Measurements from ENCODE around the gene RBM12. TPM values are rescaled to one million over a fixed set of nuclear protein-coding genes. Genes with fewer than 3 reads are reported as not detected.

RBM12 gene
- total and polyA plus RNA-seq, 4 donors: 50.2 to 73.9 (median 66.1) TPM

GRCh38 chr20:35643045-35643444 is 21.7 kb downstream of the RBM12 start:
- no peak overlapping the region for H3K27ac ChIP-seq (ENCODE audit: low read depth, low read length)
- no peaks in the 10 kb centered on the region for H3K4me1 ChIP-seq (ENCODE audit: control insufficient read depth, insufficient read depth, low read length)
- no peaks in the 10 kb centered on the region for H3K9me3 ChIP-seq (ENCODE audit: control insufficient read depth, insufficient read depth, low read length)
- 100% methylated on average over 1 of the region's 7 CpGs for WGBS (ENCODE audit: insufficient coverage)
- no peaks in the 10 kb centered on the region for H3K36me3 ChIP-seq (ENCODE audit: control insufficient read depth, insufficient read depth, low read length)
- H3K27me3 ChIP-seq (ENCODE audit: control insufficient read depth, insufficient read depth, low read length): no peaks in the 10 kb centered on the region
- H3K4me3 ChIP-seq (ENCODE audit: low read depth, low read length): no peak overlapping the region
- no peak for DNase-seq (ENCODE audit: low read depth in 4 of 6, low spot score in 6 of 6)

- no peak for DNase-seq (ENCODE audit: low read depth in 4 of 6, low spot score in 6 of 6)
- Histone ChIP-seq H3K9me3 (ENCODE audit: control insufficient read depth, insufficient read depth, low read length) (no peaks in the 10 kb centered on the region), H3K27me3 (ENCODE audit: control insufficient read depth, insufficient read depth, low read length) (no peaks in the 10 kb centered on the region), H3K27ac (ENCODE audit: low read depth, low read length) (no peak overlapping the region), H3K4me1 (ENCODE audit: control insufficient read depth, insufficient read depth, low read length) (no peaks in the 10 kb centered on the region), H3K36me3 (ENCODE audit: control insufficient read depth, insufficient read depth, low read length) (no peaks in the 10 kb centered on the region), H3K4me3 (ENCODE audit: low read depth, low read length) (no peak overlapping the region)
- 93% methylated on average over 4 of the region's 4 CpGs for WGBS (ENCODE audit: insufficient coverage)
Measured at GRCh38 chr20:35641743-35642142, 23.0 kb downstream of the RBM12 start.

- no peaks in the 10 kb centered on the region for H3K9me3 ChIP-seq (ENCODE audit: control insufficient read depth, insufficient read depth, low read length)
- DNase-seq (ENCODE audit: low read depth in 4 of 6, low spot score in 6 of 6): no peak
- H3K4me3 ChIP-seq (ENCODE audit: low read depth, low read length): no peak overlapping the region
- 75% methylated on average over 2 of the region's 3 CpGs for WGBS (ENCODE audit: insufficient coverage)
- H3K27me3 ChIP-seq (ENCODE audit: control insufficient read depth, insufficient read depth, low read length): no peaks in the 10 kb centered on the region
- H3K27ac ChIP-seq (ENCODE audit: low read depth, low read length): no peak overlapping the region
- no peaks in the 10 kb centered on the region for H3K36me3 ChIP-seq (ENCODE audit: control insufficient read depth, insufficient read depth, low read length)
- H3K4me1 ChIP-seq (ENCODE audit: control insufficient read depth, insufficient read depth, low read length): no peaks in the 10 kb centered on the region
Measured at GRCh38 chr20:35640724-35641123, 24.0 kb downstream of the RBM12 start.

- Histone ChIP-seq H3K27me3 (ENCODE audit: control insufficient read depth, insufficient read depth, low read length) (no peaks in the 10 kb centered on the region), H3K36me3 (ENCODE audit: control insufficient read depth, insufficient read depth, low read length) (no peaks in the 10 kb centered on the region), H3K9me3 (ENCODE audit: control insufficient read depth, insufficient read depth, low read length) (no peaks in the 10 kb centered on the region), H3K4me1 (ENCODE audit: control insufficient read depth, insufficient read depth, low read length) (no peaks in the 10 kb centered on the region), H3K27ac (ENCODE audit: low read depth, low read length) (no peak overlapping the region), H3K4me3 (ENCODE audit: low read depth, low read length) (no peak overlapping the region)
- no CpG with 5 or more reads among the region's 2 CpGs for WGBS (ENCODE audit: insufficient coverage)
- no peak for DNase-seq (ENCODE audit: low read depth in 4 of 6, low spot score in 6 of 6)
Measured at GRCh38 chr20:35638751-35639150, 25.9 kb downstream of the RBM12 start.

GRCh38 chr20:35637276-35637675 is 27.4 kb downstream of the RBM12 start:
- H3K36me3 ChIP-seq (ENCODE audit: control insufficient read depth, insufficient read depth, low read length): peaks cover 5% of the 10 kb centered on the region
- no peak for DNase-seq (ENCODE audit: low read depth in 4 of 6, low spot score in 6 of 6)
- no peaks in the 10 kb centered on the region for H3K4me1 ChIP-seq (ENCODE audit: control insufficient read depth, insufficient read depth, low read length)
- H3K9me3 ChIP-seq (ENCODE audit: control insufficient read depth, insufficient read depth, low read length): no peaks in the 10 kb centered on the region
- 87% methylated on average over 6 of the region's 6 CpGs for WGBS (ENCODE audit: insufficient coverage)
- no peak overlapping the region for H3K4me3 ChIP-seq (ENCODE audit: low read depth, low read length)
- no peak overlapping the region for H3K27ac ChIP-seq (ENCODE audit: low read depth, low read length)
- no peaks in the 10 kb centered on the region for H3K27me3 ChIP-seq (ENCODE audit: control insufficient read depth, insufficient read depth, low read length)

- Histone ChIP-seq H3K27me3 (ENCODE audit: control insufficient read depth, insufficient read depth, low read length) (no peaks in the 10 kb centered on the region), H3K36me3 (ENCODE audit: control insufficient read depth, insufficient read depth, low read length) (peaks cover 15% of the 10 kb centered on the region), H3K27ac (ENCODE audit: low read depth, low read length) (no peak overlapping the region), H3K4me1 (ENCODE audit: control insufficient read depth, insufficient read depth, low read length) (no peaks in the 10 kb centered on the region), H3K9me3 (ENCODE audit: control insufficient read depth, insufficient read depth, low read length) (no peaks in the 10 kb centered on the region), H3K4me3 (ENCODE audit: low read depth, low read length) (no peak overlapping the region)
- WGBS (ENCODE audit: insufficient coverage): 88% methylated on average over 1 of the region's 2 CpGs
- no peak for DNase-seq (ENCODE audit: low read depth in 4 of 6, low spot score in 6 of 6)
Measured at GRCh38 chr20:35636095-35636494, 28.6 kb downstream of the RBM12 start.

GRCh38 chr20:35635652-35636051 is 29.0 kb downstream of the RBM12 start:
- Histone ChIP-seq H3K9me3 (ENCODE audit: control insufficient read depth, insufficient read depth, low read length) (no peaks in the 10 kb centered on the region), H3K4me1 (ENCODE audit: control insufficient read depth, insufficient read depth, low read length) (no peaks in the 10 kb centered on the region), H3K27ac (ENCODE audit: low read depth, low read length) (no peak overlapping the region), H3K27me3 (ENCODE audit: control insufficient read depth, insufficient read depth, low read length) (no peaks in the 10 kb centered on the region), H3K36me3 (ENCODE audit: control insufficient read depth, insufficient read depth, low read length) (peaks cover 20% of the 10 kb centered on the region), H3K4me3 (ENCODE audit: low read depth, low read length) (no peak overlapping the region)
- WGBS (ENCODE audit: insufficient coverage): 96% methylated on average over 4 of the region's 4 CpGs
- no peak for DNase-seq (ENCODE audit: low read depth in 4 of 6, low spot score in 6 of 6)

- no peak overlapping the region for H3K27ac ChIP-seq (ENCODE audit: low read depth, low read length)
- H3K4me3 ChIP-seq (ENCODE audit: low read depth, low read length): no peak overlapping the region
- WGBS (ENCODE audit: insufficient coverage): 96% methylated on average over 11 of the region's 13 CpGs
- no peaks in the 10 kb centered on the region for H3K4me1 ChIP-seq (ENCODE audit: control insufficient read depth, insufficient read depth, low read length)
- no peak for DNase-seq (ENCODE audit: low read depth in 4 of 6, low spot score in 6 of 6)
- H3K9me3 ChIP-seq (ENCODE audit: control insufficient read depth, insufficient read depth, low read length): no peaks in the 10 kb centered on the region
- peaks cover 31% of the 10 kb centered on the region for H3K36me3 ChIP-seq (ENCODE audit: control insufficient read depth, insufficient read depth, low read length)
- no peaks in the 10 kb centered on the region for H3K27me3 ChIP-seq (ENCODE audit: control insufficient read depth, insufficient read depth, low read length)
Measured at GRCh38 chr20:35632539-35633115, 32.1 kb downstream of the RBM12 start.

GRCh38 chr20:35630636-35631035 is 34.1 kb downstream of the RBM12 start:
- peaks cover 49% of the 10 kb centered on the region for H3K36me3 ChIP-seq (ENCODE audit: control insufficient read depth, insufficient read depth, low read length)
- no peak for DNase-seq (ENCODE audit: low read depth in 4 of 6, low spot score in 6 of 6)
- H3K4me1 ChIP-seq (ENCODE audit: control insufficient read depth, insufficient read depth, low read length): no peaks in the 10 kb centered on the region
- 94% methylated on average over 3 of the region's 4 CpGs for WGBS (ENCODE audit: insufficient coverage)
- no peaks in the 10 kb centered on the region for H3K9me3 ChIP-seq (ENCODE audit: control insufficient read depth, insufficient read depth, low read length)
- no peak overlapping the region for H3K27ac ChIP-seq (ENCODE audit: low read depth, low read length)
- H3K4me3 ChIP-seq (ENCODE audit: low read depth, low read length): no peak overlapping the region
- no peaks in the 10 kb centered on the region for H3K27me3 ChIP-seq (ENCODE audit: control insufficient read depth, insufficient read depth, low read length)

GRCh38 chr20:35629427-35630145 is 35.1 kb downstream of the RBM12 start:
- Histone ChIP-seq H3K4me3 (ENCODE audit: low read depth, low read length) (no peak overlapping the region), H3K4me1 (ENCODE audit: control insufficient read depth, insufficient read depth, low read length) (no peaks in the 10 kb centered on the region), H3K9me3 (ENCODE audit: control insufficient read depth, insufficient read depth, low read length) (no peaks in the 10 kb centered on the region), H3K27ac (ENCODE audit: low read depth, low read length) (no peak overlapping the region), H3K36me3 (ENCODE audit: control insufficient read depth, insufficient read depth, low read length) (peaks cover 54% of the 10 kb centered on the region), H3K27me3 (ENCODE audit: control insufficient read depth, insufficient read depth, low read length) (no peaks in the 10 kb centered on the region)
- DNase-seq (ENCODE audit: low read depth in 4 of 6, low spot score in 6 of 6): no peak
- 99% methylated on average over 7 of the region's 12 CpGs for WGBS (ENCODE audit: insufficient coverage)
